H1 (cell line): Measurements from ENCODE around the gene OR5AR1. TPM values are rescaled to one million over a fixed set of nuclear protein-coding genes. Genes with fewer than 3 reads are reported as not detected.

Experiments
- CTCF ChIA-PET: fragments of 300-600 bp; sonication (Branson Sonifier 250); formaldehyde crosslinking; loops from one replicate; lab custom pipeline; 2021; ENCODE audit not compliant: partially characterized antibody; lab: Charles Lee
- POLR2A ChIA-PET: fragments of 300-600 bp; sonication (Branson Sonifier 250); formaldehyde crosslinking; loops from one replicate; lab custom pipeline; 2021; ENCODE audit warnings: inconsistent platforms; ENCODE audit not compliant: partially characterized antibody; lab: Charles Lee
- DNase-seq, 2 experiments: peaks; one replicate each; pipeline versions ENCODE4 v3.0.0 to v3.0.0-alpha.2; 2010 to 2022; ENCODE audit warnings: low spot score in 2 of 2, low read depth in 1 of 2, mixed read lengths in 1 of 2
- FAIRE-seq: peaks from 2 replicates; lab custom pipeline; 2011; peaks lifted over from hg19 to GRCh38; lab: Jason Lieb, UNC
- H2AFZ ChIP-seq: 2 replicates; pipeline ENCODE4 v1.8.1; 2012; ENCODE audit warnings: low read length, inconsistent platforms
- H2AK5ac ChIP-seq: 2 replicates; pipeline ENCODE4 v1.6.1; 2013; ENCODE audit warnings: low read depth, low read length
- H2BK120ac ChIP-seq: replicated peaks from 2 replicates; pipeline ENCODE3; 2013; ENCODE audit warnings: low read depth, low read length, inconsistent platforms
- H2BK12ac ChIP-seq: 2 replicates; pipeline ENCODE4 v1.6.1; 2013; ENCODE audit warnings: low read depth, low read length
- H2BK15ac ChIP-seq: 2 replicates; pipeline ENCODE4 v1.6.1; 2013; ENCODE audit warnings: low read length
- H2BK20ac ChIP-seq: 2 replicates; pipeline ENCODE4 v1.6.1; 2013; ENCODE audit warnings: low read length
- H2BK5ac ChIP-seq: 2 replicates; pipeline ENCODE4 v1.6.1; 2013; ENCODE audit warnings: low read depth, low read length
- H3K14ac ChIP-seq: 2 replicates; pipeline ENCODE4 v1.6.1; 2013; ENCODE audit warnings: inconsistent platforms; ENCODE audit not compliant: insufficient read length
- H3K18ac ChIP-seq: 2 replicates; pipeline ENCODE4 v1.6.1; 2013; ENCODE audit warnings: low read length; ENCODE audit errors: extremely low read depth
- H3K23ac ChIP-seq: 2 replicates; pipeline ENCODE4 v1.6.1; 2013; ENCODE audit warnings: inconsistent platforms; ENCODE audit not compliant: insufficient read length
- H3K23me2 ChIP-seq: 2 replicates; pipeline ENCODE4 v1.6.1; 2013; ENCODE audit warnings: low read depth, low read length
- H3K27ac ChIP-seq: 2 replicates; pipeline ENCODE4 v1.6.1; 2011; ENCODE audit warnings: low read depth, low read length, inconsistent platforms
- H3K27me3 ChIP-seq, 4 experiments: replicated peaks in 1 of 4; 1 replicate in 1 of 4; 2 replicates in 3 of 4; pipeline versions ENCODE4 v1.6.1 to v1.8.1; 2011 to 2013; ENCODE audit warnings: low read length in 3 of 4, mild to moderate bottlenecking in 3 of 4, inconsistent platforms in 2 of 4, mixed read lengths in 2 of 4, moderate library complexity in 1 of 4; ENCODE audit not compliant: control insufficient read depth in 3 of 4, insufficient read depth in 3 of 4; ENCODE audit errors: extremely low read depth in 1 of 4
- H3K36me3 ChIP-seq, 4 experiments: 2 replicates each; pipeline versions ENCODE4 v1.6.1 to v1.8.1; 2011 to 2013; ENCODE audit warnings: mild to moderate bottlenecking in 4 of 4, low read length in 3 of 4, moderate library complexity in 2 of 4, control low read depth in 1 of 4, inconsistent platforms in 1 of 4; ENCODE audit not compliant: insufficient read depth in 4 of 4, control insufficient read depth in 2 of 4
- H3K4ac ChIP-seq: replicated peaks from 2 replicates; pipeline ENCODE3; 2013; ENCODE audit warnings: low read length, low read depth, mixed read lengths, inconsistent platforms; ENCODE audit not compliant: insufficient read length
- H3K4me1 ChIP-seq, 4 experiments: replicated peaks in 1 of 4; 1 replicate in 1 of 4; 2 replicates in 3 of 4; pipeline versions ENCODE4 v1.6.1 to v1.8.1; 2011 to 2013; ENCODE audit warnings: low read length in 3 of 4, inconsistent platforms in 2 of 4, mixed read lengths in 1 of 4; ENCODE audit not compliant: insufficient read depth in 4 of 4, control insufficient read depth in 3 of 4
- H3K4me2 ChIP-seq, 2 experiments: 2 replicates each; pipeline versions ENCODE4 v1.6.1 to v1.8.1; 2011 to 2013; ENCODE audit warnings: low read depth in 2 of 2, low read length in 2 of 2, control low read depth in 1 of 2, inconsistent platforms in 1 of 2, mild to moderate bottlenecking in 1 of 2; ENCODE audit not compliant: insufficient read depth in 1 of 2
- H3K4me3 ChIP-seq, 4 experiments: fragments of 200-600, 300-600 bp in 1 of 4; sonication (generic), shearing (Covaris generic), sonication (Bioruptor Twin) in 1 of 4; 2 replicates each; pipeline versions ENCODE4 v1.5.1 to v1.8.1; 2011 to 2016; ENCODE audit warnings: low read length in 4 of 4, low read depth in 3 of 4, control low read depth in 2 of 4, inconsistent platforms in 2 of 4, mild to moderate bottlenecking in 2 of 4, mixed read lengths in 1 of 4, moderate library complexity in 1 of 4; ENCODE audit not compliant: insufficient read depth in 2 of 4; ENCODE audit errors: extremely low read depth in 1 of 4
- H3K56ac ChIP-seq: replicated peaks from 2 replicates; pipeline ENCODE3; 2013; ENCODE audit warnings: low read depth, mild to moderate bottlenecking, mixed read lengths, low read length, inconsistent platforms; ENCODE audit not compliant: insufficient read length
- H3K79me1 ChIP-seq: 2 replicates; pipeline ENCODE4 v1.6.1; 2013; ENCODE audit warnings: low read depth, low read length, control low read depth
- H3K79me2 ChIP-seq, 2 experiments: 2 replicates each; pipeline versions ENCODE4 v1.6.1 to v1.8.1; 2012 to 2013; ENCODE audit warnings: low read length in 2 of 2, mild to moderate bottlenecking in 2 of 2, inconsistent platforms in 1 of 2; ENCODE audit not compliant: insufficient read depth in 2 of 2, control insufficient read depth in 1 of 2
- H3K9ac ChIP-seq, 4 experiments: replicated peaks in 1 of 4; 1 replicate in 1 of 4; 2 replicates in 3 of 4; pipeline versions ENCODE4 v1.6.1 to v1.8.1; 2011 to 2013; ENCODE audit warnings: low read depth in 3 of 4, low read length in 3 of 4, control low read depth in 2 of 4, mild to moderate bottlenecking in 2 of 4, moderate library complexity in 2 of 4, inconsistent platforms in 1 of 4; ENCODE audit errors: extremely low read depth in 1 of 4
- H3K9me3 ChIP-seq, 2 experiments: 2 replicates each; pipeline versions ENCODE4 v1.6.1 to v1.8.1; 2012 to 2013; ENCODE audit warnings: mild to moderate bottlenecking in 2 of 2, moderate library complexity in 2 of 2, control low read depth in 1 of 2, inconsistent platforms in 1 of 2, low read depth in 1 of 2, low read length in 1 of 2, mixed read lengths in 1 of 2; ENCODE audit not compliant: insufficient read depth in 2 of 2
- H4K20me1 ChIP-seq, 2 experiments: replicated peaks in 1 of 2; 2 replicates each; pipeline versions ENCODE3 to v1.8.1; 2011 to 2013; ENCODE audit warnings: inconsistent platforms in 2 of 2, low read length in 2 of 2, mild to moderate bottlenecking in 1 of 2; ENCODE audit not compliant: insufficient read depth in 2 of 2, control insufficient read depth in 1 of 2
- H4K5ac ChIP-seq: 2 replicates; pipeline ENCODE4 v1.6.1; 2013; ENCODE audit warnings: low read length, low read depth, mixed read lengths, inconsistent platforms; ENCODE audit not compliant: insufficient read length
- H4K8ac ChIP-seq: 2 replicates; pipeline ENCODE4 v1.8.0; 2013; ENCODE audit warnings: mild to moderate bottlenecking, moderate library complexity, low read length, inconsistent platforms; ENCODE audit not compliant: insufficient read depth; ENCODE audit errors: extremely low read depth
- H4K91ac ChIP-seq: replicated peaks from 2 replicates; pipeline ENCODE3; 2013; ENCODE audit warnings: low read length, mixed read lengths, inconsistent platforms; ENCODE audit not compliant: insufficient read length
- BRCA1 ChIP-seq: IDR thresholded peaks from 2 replicates; pipeline ENCODE4 v1.6.1; 2012; ENCODE audit warnings: low read depth, low read length, improper control_type of control experiment
- CHD2 ChIP-seq: IDR thresholded peaks from 2 replicates; pipeline ENCODE4 v1.6.1; 2012; ENCODE audit warnings: low read length, improper control_type of control experiment
- GTF2F1 ChIP-seq: IDR thresholded peaks from 2 replicates; pipeline ENCODE4 v1.6.1; 2012; ENCODE audit warnings: low read depth, low read length, improper control_type of control experiment, borderline replicate concordance
- HDAC6 ChIP-seq: IDR thresholded peaks from one replicate; pipeline ENCODE4 v1.7.1; 2012; ENCODE audit warnings: low read depth, mild to moderate bottlenecking, inconsistent platforms, low read length, moderate library complexity
- MAFK ChIP-seq: IDR thresholded peaks from 2 replicates; pipeline ENCODE4 v1.6.1; 2012; ENCODE audit warnings: low read depth, mild to moderate bottlenecking, improper control_type of control experiment, low read length
- MAX ChIP-seq: IDR thresholded peaks from 2 replicates; pipeline ENCODE4 v1.6.1; 2012; ENCODE audit warnings: inconsistent platforms
- NRF1 ChIP-seq: IDR thresholded peaks from 2 replicates; pipeline ENCODE4 v1.6.1; 2011; ENCODE audit warnings: mild to moderate bottlenecking, low read depth, low read length, improper control_type of control experiment
- POLR2A ChIP-seq, 2 experiments: IDR thresholded peaks; 1 replicate in 1 of 2; 2 replicates in 1 of 2; pipeline ENCODE4 v1.6.1; 2011; ENCODE audit warnings: low read depth in 2 of 2, low read length in 2 of 2, mild to moderate bottlenecking in 2 of 2; ENCODE audit errors: control extremely low read depth in 1 of 2
- RAD21 ChIP-seq, 2 experiments: IDR thresholded peaks in 1 of 2; conservative IDR thresholded peaks in 1 of 2; 2 replicates each; pipeline ENCODE4 v1.6.1; 2011; ENCODE audit warnings: low read depth in 2 of 2, low read length in 2 of 2, improper control_type of control experiment in 1 of 2, inconsistent platforms in 1 of 2, mild to moderate bottlenecking in 1 of 2, moderate library complexity in 1 of 2
- RNF2 ChIP-seq: fragments of 200-900, 300-1000 bp; sonication (generic); IDR thresholded peaks from 2 replicates; pipeline ENCODE4 v1.7.1; 2016; ENCODE audit warnings: borderline replicate concordance, low read depth, mild to moderate bottlenecking, antibody characterized with exemption, low read length; ENCODE audit not compliant: poor library complexity, severe bottlenecking; ENCODE audit errors: missing control alignments
- RXRA ChIP-seq: IDR thresholded peaks from 2 replicates; pipeline ENCODE4 v1.6.1; 2011; ENCODE audit warnings: low read depth, mild to moderate bottlenecking, low read length, moderate library complexity; ENCODE audit not compliant: insufficient read depth
- TAF7 ChIP-seq: optimal IDR thresholded peaks from 2 replicates; pipeline ENCODE3; 2011; ENCODE audit warnings: low read depth, mild to moderate bottlenecking, inconsistent platforms, low read length, moderate library complexity, borderline replicate concordance
- TBP ChIP-seq: IDR thresholded peaks from 2 replicates; pipeline ENCODE4 v1.6.1; 2011; ENCODE audit warnings: low read depth, low read length, improper control_type of control experiment
- WGBS, 2 experiments: shearing (Covaris generic) in 1 of 2; methylation state at CpG; one replicate each; pipeline versions ENCODE4 v1.1.6 to v1.1.7; 2013 to 2015; ENCODE audit warnings: low lambda C conversion rate in 2 of 2, mixed read lengths in 2 of 2, inconsistent platforms in 1 of 2, low coverage in 1 of 2, missing lambda C conversion rate in 1 of 2; ENCODE audit not compliant: insufficient replicate concordance in 2 of 2, insufficient coverage in 1 of 2, insufficient read length in 1 of 2; ENCODE audit errors: extremely low coverage in 1 of 2, missing lambda C conversion rate in 1 of 2; 5-methylcytosine and 5-hydroxymethylcytosine counted together
- polyA plus RNA-seq, 7 experiments: library from polyadenylated mRNA; depleted of rRNA in 3 of 7; stranded (reverse) in 5 of 7; unstranded in 2 of 7; fragments of >200 nt in 5 of 7; fragments of 200-250 nt in 2 of 7; gene quantifications; 1 replicate in 5 of 7; 2 replicates in 1 of 7; 4 replicates in 1 of 7; pipeline versions ENCODE4 v1.2.1 to v1.2.3, GENCODE V29; 2011 to 2013; ENCODE audit warnings: missing spikeins in 2 of 7, mixed read lengths in 2 of 7
- total RNA-seq: library from RNA; stranded (reverse); fragmentation: NEBNext Ultra II Directional; extraction: Animal tissue kit (Norgen Biotek cat#: 25700); gene quantifications from 2 replicates; pipeline ENCODE4 v1.2.1, GENCODE V29; 2021

OR5AR1 gene
- total and polyA plus RNA-seq, 2 of the 8 experiments (the other 6 are each of a cell fraction or from before 2014, with no cell fraction given) = 0.12 TPM; not detected in 1

GRCh38 chr11:56698795-56699194 lies 35.3 kb downstream of the OR5AR1 start, which contains the start of gene OR9G1:
TSS of gene OR9G1 (plus strand) at chr11:56699095. CDS start at chr11:56700388, 1,293 bp downstream.
- no peak within 1 kb of the TSS for H3K4me3 ChIP-seq
- no peak within 1 kb of the TSS for H2BK15ac ChIP-seq
- no peaks in the 10 kb centered on the region for H4K20me1 ChIP-seq
- no peak within 1 kb of the TSS for H3K27ac ChIP-seq
- DNase-seq (no peak), FAIRE-seq (peak; percentile 50)
- 100% methylated on average over 1 of the region's 1 CpG; no CpG with 5 or more reads in 1 of the 2 experiments for WGBS, 2 experiments
- H4K91ac ChIP-seq = no peak within 1 kb of the TSS
- H3K27me3 ChIP-seq = no peaks in the 10 kb centered on the region
- POLR2A ChIA-PET = no interaction called here
- no peak within 1 kb of the TSS for H3K23ac ChIP-seq
- no peak within 1 kb of the TSS for H3K14ac ChIP-seq
- no peak within 1 kb of the TSS for H2BK5ac ChIP-seq
- no peaks in the 10 kb centered on the region for H3K23me2 ChIP-seq
- no peak within 1 kb of the TSS for H3K9ac ChIP-seq
- H3K4ac ChIP-seq = no peak within 1 kb of the TSS
- TF ChIP-seq MAX (no peak), RAD21 (IDR thresholded peaks at IDR 0.05 in 1 of 2, conservative IDR thresholded peaks at IDR 0.05 in 1 of 2; ENCODE audit: low read depth in 2 of 2, low read length in 2 of 2) (no peak), TAF7 (no peak), BRCA1 (no peak), POLR2A (IDR thresholded peaks at IDR 0.05; ENCODE audit: control extremely low read depth in 1 of 2, low read depth in 2 of 2, low read length in 2 of 2) (no peak), RXRA (no peak), MAFK (no peak), TBP (no peak), CHD2 (no peak), RNF2 (no peak), NRF1 (no peak), GTF2F1 (no peak), HDAC6 (no peak)
- H3K4me1 ChIP-seq = no peaks in the 10 kb centered on the region
- CTCF ChIA-PET = no interaction called here
- no peak within 1 kb of the TSS for H4K5ac ChIP-seq
- H2BK12ac ChIP-seq = no peak within 1 kb of the TSS
- H3K36me3 ChIP-seq = no peaks in the 10 kb centered on the region
- no peak within 1 kb of the TSS for H2AK5ac ChIP-seq
- no peak within 1 kb of the TSS for H2BK20ac ChIP-seq
- no peak within 1 kb of the TSS for H3K18ac ChIP-seq
- no peaks in the 10 kb centered on the region for H3K79me2 ChIP-seq
- H2BK120ac ChIP-seq = no peak within 1 kb of the TSS
- no peak within 1 kb of the TSS for H3K4me2 ChIP-seq
- H3K9me3 ChIP-seq = no peaks in the 10 kb centered on the region
- no peak within 1 kb of the TSS for H4K8ac ChIP-seq
- H3K56ac ChIP-seq = no peak within 1 kb of the TSS
- peak within 1 kb of the TSS; percentile 60; the same call in 1 of the 2 replicates for H2AFZ ChIP-seq
- no peaks in the 10 kb centered on the region for H3K79me1 ChIP-seq
